Hepatocyte (in vitro differentiated cells): ENCODE results near the gene HOXB7. TPM values are rescaled to one million over a fixed set of nuclear protein-coding genes. Genes with fewer than 3 reads are reported as not detected.

Source experiments
- DNase-seq: peaks from one replicate; pipeline ENCODE4 v3.0.0-alpha.2; 2016; ENCODE audit warnings: low spot score
- H2AFZ ChIP-seq: fragments of 200-600 bp; sonication (generic); 2 replicates; pipeline ENCODE4 v1.6.0; 2016; ENCODE audit warnings: antibody characterized with exemption, mild to moderate bottlenecking
- H3K27ac ChIP-seq: fragments of 200-600 bp; sonication (generic); 2 replicates; pipeline ENCODE4 v1.5.1; 2016; ENCODE audit warnings: mild to moderate bottlenecking
- H3K27me3 ChIP-seq: fragments of 200-600 bp; sonication (generic); 2 replicates; pipeline ENCODE4 v1.6.1; 2016
- H3K36me3 ChIP-seq: fragments of 200-600 bp; sonication (generic); replicated peaks from 2 replicates; pipeline ENCODE4 v1.5.1; 2016; ENCODE audit warnings: low read depth; ENCODE audit not compliant: insufficient read depth
- H3K4me1 ChIP-seq: fragments of 200-600 bp; sonication (generic); 2 replicates; pipeline ENCODE4 v1.5.1; 2016; ENCODE audit warnings: mild to moderate bottlenecking, moderate library complexity; ENCODE audit not compliant: insufficient read depth
- H3K4me2 ChIP-seq: fragments of 200-600 bp; sonication (generic); 2 replicates; pipeline ENCODE4 v1.6.0; 2016
- H3K4me3 ChIP-seq: fragments of 200-600 bp; sonication (generic); 2 replicates; pipeline ENCODE4 v1.5.1; 2016; ENCODE audit warnings: mild to moderate bottlenecking
- H3K79me2 ChIP-seq: fragments of 200-600 bp; sonication (generic); 2 replicates; pipeline ENCODE4 v1.6.0; 2017; ENCODE audit warnings: mild to moderate bottlenecking
- H3K9me2 ChIP-seq: fragments of 200-600 bp; sonication (generic); replicated peaks from 2 replicates; pipeline ENCODE4 v1.6.0; 2017; ENCODE audit warnings: mild to moderate bottlenecking; ENCODE audit not compliant: insufficient read depth
- H3K9me3 ChIP-seq: fragments of 200-600 bp; sonication (generic); 2 replicates; pipeline ENCODE4 v1.5.1; 2016; ENCODE audit warnings: low read depth, mild to moderate bottlenecking
- H4K20me1 ChIP-seq: fragments of 200-600 bp; sonication (generic); 2 replicates; pipeline ENCODE4 v1.6.0; 2016; ENCODE audit warnings: mild to moderate bottlenecking; ENCODE audit not compliant: insufficient read depth, poor library complexity, severe bottlenecking
- CTCF ChIP-seq: fragments of 200-600 bp; sonication (generic); IDR thresholded peaks from 2 replicates; pipeline ENCODE4 v1.5.1; 2016; ENCODE audit warnings: antibody characterized with exemption, mild to moderate bottlenecking; ENCODE audit not compliant: poor library complexity
- EZH2 ChIP-seq: fragments of 200-600 bp; sonication (generic); IDR thresholded peaks from 2 replicates; pipeline ENCODE4 v1.6.1; 2016; ENCODE audit warnings: antibody characterized with exemption, mild to moderate bottlenecking, borderline replicate concordance
- EZH2phosphoT487 ChIP-seq: fragments of 200-600 bp; sonication (generic); IDR thresholded peaks from one replicate; pipeline ENCODE4 v1.6.1; 2018; ENCODE audit warnings: antibody characterized with exemption, mild to moderate bottlenecking, low read depth, moderate library complexity; ENCODE audit not compliant: unreplicated experiment, severe bottlenecking
- WGBS: methylation state at CpG from one replicate; pipeline ENCODE4 v1.1.6; 2016; ENCODE audit warnings: low lambda C conversion rate; ENCODE audit errors: missing lambda C conversion rate; 5-methylcytosine and 5-hydroxymethylcytosine counted together
- polyA plus RNA-seq: library from polyadenylated mRNA; unstranded; fragments of >200 nt; fragmentation: Nextera tagmentation; extraction: Ambion mirVana; gene quantifications from 2 replicates; pipeline ENCODE4 v1.2.1, GENCODE V29; 2016
- total RNA-seq: library from RNA; depleted of rRNA; stranded (reverse); fragments of >200 nt; gene quantifications from 2 replicates; pipeline ENCODE4 v1.2.3, GENCODE V29; 2014

HOXB7 gene
- total and polyA plus RNA-seq, 2 experiments from 2014 or later = 4.1 to 13.7 TPM

DNA sequence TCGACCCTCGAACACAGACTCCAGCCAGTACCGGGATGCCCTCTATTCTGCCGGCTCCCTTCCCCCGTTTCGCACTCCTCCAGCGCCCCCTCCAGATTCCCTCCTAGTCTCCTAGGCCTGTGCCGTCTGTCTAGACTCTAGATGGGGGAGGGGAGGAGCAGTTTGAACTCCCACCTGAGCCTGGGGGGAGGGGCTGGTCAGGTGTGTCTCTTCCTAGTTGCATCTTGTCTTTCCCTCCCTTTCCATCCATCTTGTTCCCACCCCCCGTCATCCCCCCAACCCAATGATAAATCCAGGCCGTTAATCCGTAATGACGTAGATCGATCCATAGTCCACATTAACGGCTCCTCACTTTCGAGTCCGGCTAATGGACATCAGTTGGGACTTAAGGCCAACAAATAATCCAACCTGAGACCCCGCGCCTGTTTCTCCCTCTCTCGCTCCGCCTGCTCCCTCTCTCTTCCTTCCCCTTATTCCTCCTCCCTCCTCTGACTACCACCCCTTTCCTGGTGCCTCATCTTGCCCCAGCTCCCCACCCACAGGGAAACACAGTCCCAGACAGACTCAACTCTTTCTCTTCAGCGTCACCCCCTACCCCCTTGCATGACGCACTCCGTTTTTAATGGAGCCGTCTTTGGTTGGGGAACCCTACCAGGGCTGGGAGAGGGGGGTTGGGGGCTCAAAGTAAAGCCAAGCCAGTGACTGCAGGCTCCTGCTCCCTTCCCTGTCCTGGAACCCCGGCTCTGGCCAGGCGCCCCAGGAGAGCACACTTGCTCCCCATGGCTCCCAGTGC, 13.9 kb downstream of the HOXB7 start:
- no peaks in the 10 kb centered on the region for H3K9me2 ChIP-seq
- peak overlapping the region; percentile 37 for H3K27ac ChIP-seq
- WGBS = 15% methylated on average over 26 of the region's 26 CpGs
- H3K4me1 ChIP-seq = peaks cover 10% of the 10 kb centered on the region
- no peaks in the 10 kb centered on the region for H3K79me2 ChIP-seq
- H2AFZ ChIP-seq = no peak overlapping the region
- no peaks in the 10 kb centered on the region for H3K9me3 ChIP-seq
- H3K27me3 ChIP-seq = peaks cover 96% of the 10 kb centered on the region
- no peak for DNase-seq
- H4K20me1 ChIP-seq = no peaks in the 10 kb centered on the region
- peak overlapping the region; percentile 92 for H3K4me2 ChIP-seq
- no peaks in the 10 kb centered on the region for H3K36me3 ChIP-seq
- H3K4me3 ChIP-seq = peak overlapping the region; percentile 27
- no peak for TF ChIP-seq EZH2phosphoT487

DNA sequence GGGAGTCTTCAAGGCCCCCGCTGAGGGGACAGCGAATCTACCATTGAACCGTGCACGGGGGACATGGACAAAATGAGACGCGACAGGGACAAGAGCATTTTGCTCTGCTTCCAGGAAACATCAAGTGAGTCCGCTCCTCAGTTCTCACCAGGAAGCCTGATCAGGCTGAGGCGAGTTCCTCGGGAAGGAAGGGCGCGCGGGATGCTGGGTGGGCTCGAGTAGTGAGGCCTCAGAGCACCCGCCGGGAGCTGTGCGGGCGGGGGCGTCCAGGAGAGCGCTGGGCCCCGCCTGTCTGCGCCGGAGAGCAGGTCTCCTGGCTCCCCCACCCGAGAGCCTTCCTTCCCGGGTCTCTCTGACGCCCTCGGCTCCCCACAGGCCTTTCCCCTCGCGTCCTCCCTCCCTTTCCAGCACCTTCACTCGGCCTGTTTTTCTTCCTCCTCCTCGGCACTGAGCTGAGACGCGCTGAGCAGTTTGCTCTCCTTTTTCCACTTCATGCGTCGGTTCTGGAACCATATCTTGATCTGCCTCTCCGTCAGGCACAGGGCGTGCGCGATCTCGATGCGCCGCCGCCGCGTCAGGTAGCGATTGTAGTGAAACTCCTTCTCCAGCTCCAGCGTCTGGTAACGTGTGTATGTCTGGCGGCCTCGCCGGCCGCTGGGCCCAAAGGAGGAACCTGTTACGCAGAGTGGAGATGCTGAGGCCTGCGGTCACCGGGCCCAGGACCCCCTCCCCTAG, 14.7 kb downstream of the HOXB7 start:
- Histone ChIP-seq H3K9me2 (no peaks in the 10 kb centered on the region), H2AFZ (no peak overlapping the region), H3K9me3 (no peaks in the 10 kb centered on the region), H3K4me2 (peak overlapping the region; percentile 92), H3K4me1 (peaks cover 10% of the 10 kb centered on the region), H4K20me1 (no peaks in the 10 kb centered on the region), H3K27me3 (peaks cover 95% of the 10 kb centered on the region), H3K27ac (peak overlapping the region; percentile 4), H3K4me3 (no peak overlapping the region), H3K79me2 (no peaks in the 10 kb centered on the region), H3K36me3 (no peaks in the 10 kb centered on the region)
- DNase-seq = peak; percentile 33
- WGBS = 12% methylated on average over 49 of the region's 54 CpGs
- TF ChIP-seq CTCF (no peak), EZH2 (peak; percentile 47), EZH2phosphoT487 (peak; percentile 29)

- Histone ChIP-seq H3K4me3 (no peak overlapping the region), H3K9me2 (no peaks in the 10 kb centered on the region), H3K79me2 (no peaks in the 10 kb centered on the region), H3K36me3 (no peaks in the 10 kb centered on the region), H4K20me1 (no peaks in the 10 kb centered on the region), H3K4me1 (peaks cover 4% of the 10 kb centered on the region), H2AFZ (no peak overlapping the region), H3K9me3 (no peaks in the 10 kb centered on the region), H3K4me2 (peak overlapping the region; percentile 92), H3K27ac (no peak overlapping the region), H3K27me3 (peaks cover 94% of the 10 kb centered on the region)
- peak; percentile 35 for TF ChIP-seq EZH2phosphoT487
- TF ChIP-seq EZH2 = no peak
- TF ChIP-seq CTCF = no peak
- no peak for DNase-seq
- WGBS = 47% methylated on average over 25 of the region's 25 CpGs
These were observed 15.4 kb downstream of the HOXB7 start for GRCh38 chr17:48595278-48595999.
